Type B pancreatic cell (in vitro differentiated cells): ENCODE data around the gene ABCA2. TPM values are rescaled to one million over a fixed set of nuclear protein-coding genes. Genes with fewer than 3 reads are reported as not detected.

Experiments used
- DNase-seq: peaks from one replicate; pipeline ENCODE4 v3.0.0; 2021; ENCODE audit warnings: mixed read lengths; ENCODE audit not compliant: unreplicated experiment; ENCODE audit errors: extremely low spot score
- H3K27ac Mint-ChIP-seq: 2 replicates; pipeline ENCODE4 v1.8.0; 2021; ENCODE audit warnings: mild to moderate bottlenecking, mixed read lengths
- H3K27me3 Mint-ChIP-seq: 2 replicates; pipeline ENCODE4 v1.8.0; 2021; ENCODE audit warnings: mixed read lengths
- H3K36me3 Mint-ChIP-seq: 2 replicates; pipeline ENCODE4 v1.8.0; 2021; ENCODE audit warnings: mixed read lengths
- H3K4me1 Mint-ChIP-seq: one replicate; pipeline ENCODE4 v1.8.0; 2021; ENCODE audit warnings: mixed read lengths; ENCODE audit not compliant: unreplicated experiment
- H3K4me3 Mint-ChIP-seq: 2 replicates; pipeline ENCODE4 v1.8.0; 2021; ENCODE audit warnings: mild to moderate bottlenecking, mixed read lengths
- H3K9me3 Mint-ChIP-seq: 2 replicates; pipeline ENCODE4 v1.8.0; 2021; ENCODE audit warnings: mixed read lengths
- total RNA-seq: library from RNA; stranded (reverse); gene quantifications from 2 replicates; pipeline ENCODE4 v1.2.1, GENCODE V29; 2021; ENCODE audit warnings: low replicate concordance
- TF ChIP-seq, protein P1 (sequence below): fragments of 200-600 bp; sonication (generic); conservative IDR thresholded peaks from 2 replicates; pipeline ENCODE4 v1.5.0; 2021; ENCODE audit warnings: antibody characterized with exemption, mild to moderate bottlenecking

Gene ABCA2
- total RNA-seq, 1 donor from 2014 or later = 44.7 TPM

DNA sequence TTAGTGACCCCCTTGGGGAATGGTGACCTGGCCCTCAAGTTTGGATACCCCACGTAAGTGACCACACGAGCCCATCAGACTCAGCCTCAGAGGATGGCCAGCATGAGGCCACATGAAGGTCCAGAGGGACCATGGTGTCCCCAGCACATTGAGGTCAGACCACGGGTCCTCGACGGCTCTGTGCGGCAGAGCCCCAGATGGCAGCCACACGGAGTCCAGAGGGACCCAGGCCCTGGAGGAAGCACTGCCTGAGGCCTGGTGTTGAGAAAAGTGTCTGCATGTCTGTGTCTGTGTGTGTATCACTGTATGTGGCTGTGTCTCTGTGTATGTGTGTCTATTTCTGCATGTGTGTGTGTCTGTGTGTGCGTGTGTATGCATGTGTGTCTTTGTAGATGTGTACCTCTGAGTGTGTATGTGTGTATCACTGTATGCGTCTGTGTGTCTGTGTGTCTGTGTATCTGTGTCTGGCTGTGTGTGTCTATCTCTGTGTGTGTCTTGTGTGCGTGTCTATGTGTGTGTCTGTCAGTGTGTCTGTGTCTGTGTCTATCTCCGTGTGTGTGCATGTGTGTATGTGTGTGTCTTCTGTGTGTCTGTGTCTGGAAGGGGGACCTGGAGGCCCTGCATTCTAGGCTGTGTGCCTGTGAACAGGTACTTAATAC, 44.3 kb downstream of the ABCA2 start:
- H3K9me3 Mint-ChIP-seq = no peaks in the 10 kb centered on the region
- H3K4me1 Mint-ChIP-seq = peaks cover 5% of the 10 kb centered on the region
- H3K4me3 Mint-ChIP-seq = no peak overlapping the region
- TF ChIP-seq, protein P1, sequence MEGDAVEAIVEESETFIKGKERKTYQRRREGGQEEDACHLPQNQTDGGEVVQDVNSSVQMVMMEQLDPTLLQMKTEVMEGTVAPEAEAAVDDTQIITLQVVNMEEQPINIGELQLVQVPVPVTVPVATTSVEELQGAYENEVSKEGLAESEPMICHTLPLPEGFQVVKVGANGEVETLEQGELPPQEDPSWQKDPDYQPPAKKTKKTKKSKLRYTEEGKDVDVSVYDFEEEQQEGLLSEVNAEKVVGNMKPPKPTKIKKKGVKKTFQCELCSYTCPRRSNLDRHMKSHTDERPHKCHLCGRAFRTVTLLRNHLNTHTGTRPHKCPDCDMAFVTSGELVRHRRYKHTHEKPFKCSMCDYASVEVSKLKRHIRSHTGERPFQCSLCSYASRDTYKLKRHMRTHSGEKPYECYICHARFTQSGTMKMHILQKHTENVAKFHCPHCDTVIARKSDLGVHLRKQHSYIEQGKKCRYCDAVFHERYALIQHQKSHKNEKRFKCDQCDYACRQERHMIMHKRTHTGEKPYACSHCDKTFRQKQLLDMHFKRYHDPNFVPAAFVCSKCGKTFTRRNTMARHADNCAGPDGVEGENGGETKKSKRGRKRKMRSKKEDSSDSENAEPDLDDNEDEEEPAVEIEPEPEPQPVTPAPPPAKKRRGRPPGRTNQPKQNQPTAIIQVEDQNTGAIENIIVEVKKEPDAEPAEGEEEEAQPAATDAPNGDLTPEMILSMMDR = no peak
- H3K27me3 Mint-ChIP-seq = peaks cover 11% of the 10 kb centered on the region
- H3K36me3 Mint-ChIP-seq = no peaks in the 10 kb centered on the region
- DNase-seq = no peak
- peak overlapping the region; percentile 2 for H3K27ac Mint-ChIP-seq

DNA sequence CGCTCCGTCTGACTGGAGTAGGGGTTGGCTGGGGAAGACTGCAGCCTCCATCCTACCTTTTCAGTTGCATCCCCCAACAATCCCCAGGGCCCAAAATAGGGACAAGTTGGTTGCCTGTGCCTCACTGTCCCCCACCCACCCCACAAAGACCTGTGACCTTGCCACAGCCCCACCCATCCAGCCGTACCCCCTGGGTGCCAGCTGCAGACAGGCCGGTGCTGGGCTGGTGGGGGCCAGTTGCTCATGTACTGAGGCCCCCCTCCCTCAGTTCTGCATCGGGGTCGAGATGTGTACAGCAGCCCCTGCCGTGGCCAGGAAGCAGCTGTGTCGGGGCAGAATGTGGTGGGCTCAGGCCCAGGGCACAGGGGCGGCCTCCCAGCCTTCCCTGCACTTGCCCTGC, 44.9 kb downstream of the ABCA2 start:
- DNase-seq = no peak
- TF ChIP-seq, protein P1 = no peak
- Mint-ChIP-seq H3K4me3 (no peak overlapping the region), H3K27me3 (peaks cover 11% of the 10 kb centered on the region), H3K9me3 (no peaks in the 10 kb centered on the region), H3K4me1 (peaks cover 5% of the 10 kb centered on the region), H3K36me3 (no peaks in the 10 kb centered on the region), H3K27ac (no peak overlapping the region)

DNA sequence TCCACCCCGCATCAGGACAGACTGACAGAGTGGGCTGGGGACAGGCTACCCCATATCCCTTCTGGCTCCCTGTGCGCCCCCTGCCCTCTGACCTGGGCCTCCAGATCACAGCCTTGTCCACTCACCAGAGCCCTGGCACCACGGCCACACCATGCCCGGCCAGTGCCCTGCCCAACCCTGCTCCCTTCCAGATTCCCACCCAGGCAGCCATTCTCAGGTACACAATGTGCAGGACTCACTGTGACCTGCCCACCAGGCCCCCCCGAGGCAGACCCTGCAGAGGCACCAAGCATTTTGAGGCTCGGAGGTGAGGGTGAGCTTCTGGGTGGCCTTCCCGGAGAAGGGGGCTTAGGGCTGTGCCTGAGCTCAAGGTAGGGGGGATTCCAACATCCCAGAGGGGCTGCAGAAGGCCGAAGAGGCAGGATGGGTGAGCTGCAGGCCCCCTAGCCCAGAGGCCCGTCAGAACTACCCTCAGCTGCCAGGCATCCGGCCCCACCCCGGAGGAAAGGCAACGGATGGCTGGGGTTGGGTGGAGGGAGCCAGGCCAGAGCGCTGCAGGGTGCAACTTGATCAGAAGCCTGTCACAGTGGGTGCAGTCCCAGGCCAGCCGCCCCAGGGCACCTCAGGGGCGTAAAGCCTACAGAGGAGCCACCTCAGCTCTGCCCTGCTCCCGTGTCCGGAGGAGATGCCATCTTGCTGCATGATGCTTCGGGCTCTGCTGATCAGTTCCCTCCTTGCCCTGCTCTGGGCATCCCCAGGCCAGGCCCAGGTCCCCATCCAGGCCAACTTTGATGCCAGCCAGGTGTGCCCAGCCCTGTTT, 45.6 kb downstream of the ABCA2 start, which contains the start of gene LCNL1:
TSS of gene LCNL1 (plus strand) at position 762 of the 820 bp plus-strand sequence. CDS start 594 bp downstream, outside the sequence.
- no peaks in the 10 kb centered on the region for H3K36me3 Mint-ChIP-seq
- no peaks in the 10 kb centered on the region for H3K9me3 Mint-ChIP-seq
- peak within 1 kb of the TSS; percentile 2 for H3K27ac Mint-ChIP-seq
- H3K4me3 Mint-ChIP-seq = no peak within 1 kb of the TSS
- peaks cover 8% of the 10 kb centered on the region for H3K27me3 Mint-ChIP-seq
- TF ChIP-seq, protein P1 = no peak
- DNase-seq = no peak
- peaks cover 5% of the 10 kb centered on the region for H3K4me1 Mint-ChIP-seq

DNA sequence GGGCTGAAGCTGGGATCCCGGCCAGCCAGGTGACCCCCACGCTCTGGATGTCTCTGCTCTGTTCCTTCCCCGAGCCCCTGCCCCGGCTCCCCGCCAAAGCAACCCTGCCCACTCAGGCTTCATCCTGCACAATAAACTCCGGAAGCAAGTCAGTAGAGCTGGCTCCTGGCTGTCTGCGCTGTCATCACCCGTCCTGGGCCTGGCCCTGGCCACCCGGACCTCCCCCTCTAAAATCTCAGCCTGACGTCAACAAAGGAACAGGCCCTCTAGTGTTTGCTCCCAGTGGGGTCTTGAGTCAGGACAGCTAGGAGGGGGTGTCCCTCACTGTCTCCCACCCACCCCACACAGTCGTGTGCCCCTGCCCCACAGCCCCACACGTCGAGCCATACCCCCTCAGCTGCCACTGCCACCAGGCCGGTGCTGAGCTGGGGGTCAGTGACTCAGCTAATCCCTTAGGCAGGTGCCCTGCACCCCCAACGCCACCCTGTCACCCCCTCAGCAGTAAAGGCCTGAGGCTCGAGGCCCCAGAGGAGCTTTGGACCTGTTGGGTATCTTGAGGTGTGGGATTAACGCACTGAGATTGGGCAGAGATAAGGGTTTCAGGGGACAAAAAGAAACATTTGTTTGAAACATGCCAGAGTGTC, 46.3 kb downstream of the ABCA2 start:
- TF ChIP-seq, protein P1 = no peak
- H3K9me3 Mint-ChIP-seq = no peaks in the 10 kb centered on the region
- H3K36me3 Mint-ChIP-seq = no peaks in the 10 kb centered on the region
- DNase-seq = no peak
- no peak overlapping the region for H3K4me3 Mint-ChIP-seq
- H3K27ac Mint-ChIP-seq = no peak overlapping the region
- peaks cover 8% of the 10 kb centered on the region for H3K27me3 Mint-ChIP-seq
- peaks cover 5% of the 10 kb centered on the region for H3K4me1 Mint-ChIP-seq

DNA sequence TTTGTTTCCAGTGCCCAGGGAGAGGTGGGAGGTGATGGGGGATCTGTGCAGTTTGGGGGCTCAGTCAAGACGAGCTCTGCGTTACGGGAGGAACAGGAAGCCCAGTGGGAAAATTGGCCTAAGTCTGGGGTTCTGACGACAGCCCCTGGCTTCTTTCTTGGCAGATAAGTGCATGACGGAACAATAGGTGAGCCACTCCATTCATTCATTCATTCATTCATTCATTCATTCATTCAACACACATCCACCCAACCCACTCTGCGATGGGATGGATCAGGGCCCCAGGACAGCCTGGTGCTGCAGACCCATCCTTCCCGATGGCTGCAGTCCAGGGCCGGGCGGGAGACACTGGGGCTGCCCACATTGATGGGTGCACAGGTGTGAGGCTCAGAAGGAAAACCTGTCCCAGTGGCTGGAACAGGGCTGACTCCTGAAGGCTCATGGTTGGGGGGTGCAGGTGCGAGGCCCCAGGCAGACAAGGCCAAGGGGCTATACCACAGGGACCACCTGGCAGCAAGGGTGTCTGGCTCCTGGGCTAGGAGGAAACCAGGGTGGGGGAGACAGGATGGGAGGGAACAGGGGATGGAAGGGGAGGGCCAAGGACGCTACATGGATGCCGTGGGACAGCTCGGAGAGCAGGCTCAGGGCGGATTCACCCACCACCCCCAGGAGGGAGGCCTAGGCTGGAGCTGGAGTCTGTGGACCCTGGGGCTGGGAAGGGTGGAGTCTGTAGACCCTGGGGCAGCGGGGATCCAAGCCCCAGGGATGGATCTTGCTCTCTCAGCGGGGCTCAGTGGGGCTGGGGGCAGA, 47.2 kb downstream of the ABCA2 start:
- Mint-ChIP-seq H3K4me1 (peaks cover 5% of the 10 kb centered on the region), H3K36me3 (no peaks in the 10 kb centered on the region), H3K27ac (no peak overlapping the region), H3K27me3 (peaks cover 5% of the 10 kb centered on the region), H3K4me3 (no peak overlapping the region), H3K9me3 (no peaks in the 10 kb centered on the region)
- TF ChIP-seq, protein P1 = no peak
- DNase-seq = no peak
